Measurements from ENCODE around the gene PEX26. TPM values are rescaled to one million over a fixed set of nuclear protein-coding genes. Genes with fewer than 3 reads are reported as not detected.

The PEX26 gene
- total RNA-seq, 1 experiment from 2014 or later = 21.9 TPM

- in situ Hi-C loops (cut with HindIII; ENCODE audit: low pct_unique_long_range_greater_than_20kb, low sequenced_read_pairs) (no loop called here), intact Hi-C loops (cut with micrococcal nuclease; ENCODE audit: unreplicated experiment) (no loop called here)
Measured at GRCh38 chr22:18120857-18121256, 43.1 kb downstream of the PEX26 start.

GRCh38 chr22:18121506-18121905 is 43.7 kb downstream of the PEX26 start:
- no peaks in the 10 kb centered on the region for H3K27me3 ChIP-seq (ENCODE audit: control insufficient read depth, insufficient read depth, low read length)
- H3K4me1 ChIP-seq (ENCODE audit: control insufficient read depth, insufficient read depth, low read length) = no peaks in the 10 kb centered on the region
- TF ChIP-seq CTCF (IDR thresholded peaks at IDR 0.05) = no peak
- ATAC-seq (no peak), DNase-seq (ENCODE audit: low read depth, low spot score) (no peak)
- no peaks in the 10 kb centered on the region for H3K36me3 ChIP-seq (ENCODE audit: control insufficient read depth, insufficient read depth, low read length)
- POLR2A ChIA-PET = no interaction called here
- BruUV-seq (replicated peaks) = no TSS peak
- H3K27ac ChIP-seq (ENCODE audit: low read length) = no peak overlapping the region
- in situ Hi-C loops (cut with HindIII; ENCODE audit: low pct_unique_long_range_greater_than_20kb, low sequenced_read_pairs) = no loop called here
- no peak overlapping the region for H3K4me3 ChIP-seq (ENCODE audit: low read depth in 2 of 2, low read length in 2 of 2)
- H3K9me3 ChIP-seq (ENCODE audit: control insufficient read depth, insufficient read depth, low read depth, low read length) = no peaks in the 10 kb centered on the region
- CTCF ChIA-PET = interaction anchor here (0.6 kb wide), 1 partner anchor 28 kb away, joined by 3 read pairs; no protein-coding TSS in a partner anchor
- intact Hi-C loops (cut with micrococcal nuclease; ENCODE audit: unreplicated experiment) = no loop called here

More at GRCh38 chr22:18120857-18121256, 43.1 kb downstream of the PEX26 start:
- Histone ChIP-seq H3K27me3 (ENCODE audit: control insufficient read depth, insufficient read depth, low read length) (no peaks in the 10 kb centered on the region), H3K36me3 (ENCODE audit: control insufficient read depth, insufficient read depth, low read length) (no peaks in the 10 kb centered on the region), H3K4me3 (ENCODE audit: low read depth in 2 of 2, low read length in 2 of 2) (no peak overlapping the region), H3K9me3 (ENCODE audit: control insufficient read depth, insufficient read depth, low read depth, low read length) (no peaks in the 10 kb centered on the region), H3K27ac (ENCODE audit: low read length) (no peak overlapping the region), H3K4me1 (ENCODE audit: control insufficient read depth, insufficient read depth, low read length) (no peaks in the 10 kb centered on the region)
- DNase-seq (ENCODE audit: low read depth, low spot score) = no peak
- TF ChIP-seq TCF7L2 (IDR thresholded peaks at IDR 0.05; ENCODE audit: low read depth, low read length) (no peak), REST (IDR thresholded peaks at IDR 0.05; ENCODE audit: insufficient read depth in 1 of 2, low read depth in 2 of 2, low read length in 1 of 2) (no peak), POLR2AphosphoS5 (IDR thresholded peaks at IDR 0.05; ENCODE audit: low read depth, low read length) (no peak), SIN3A (IDR thresholded peaks at IDR 0.05; ENCODE audit: borderline replicate concordance, insufficient read depth, low read depth, low read length) (no peak), CTCF (IDR thresholded peaks at IDR 0.05) (no peak)
- no peak for ATAC-seq
- BruUV-seq (replicated peaks) = no TSS peak
- ChIA-PET CTCF (no interaction called here), POLR2A (no interaction called here)
